HG03457 (cell line): ENCODE results near the gene MUC6.
"Not testable (repeated sequence)": the region's sequence is repeated elsewhere in the genome, so short reads cannot be mapped to it uniquely, and the experiment has no call there.

Experiments used
- ATAC-seq: cut with Tn5 transposase; IDR thresholded peaks from one replicate; pipeline ENCODE4 v1.9.1; 2021; ENCODE audit warnings: moderate number of reproducible peaks; ENCODE audit not compliant: unreplicated experiment

The MUC6 gene

DNA sequence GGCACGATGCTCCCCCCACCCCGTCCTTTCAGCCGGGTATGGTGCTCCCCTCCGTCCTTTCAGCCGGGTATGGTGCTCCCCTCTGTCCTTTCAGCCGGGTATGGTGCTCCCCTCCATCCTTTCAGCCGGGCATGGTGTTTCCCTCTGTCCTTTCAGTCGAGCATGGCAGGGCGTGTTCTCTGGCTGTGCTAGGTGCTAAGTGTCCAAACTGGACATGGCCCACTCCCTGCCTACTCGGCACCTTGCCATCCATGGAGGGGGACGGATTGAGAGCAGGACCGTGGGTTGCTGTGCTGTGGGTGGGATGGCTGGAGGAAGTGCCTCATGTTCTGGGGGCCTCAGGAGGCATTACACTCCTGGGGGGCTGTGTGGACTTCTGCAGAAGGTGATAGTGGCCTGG is 45.5 kb downstream of the MUC6 start:
- no peak for ATAC-seq

DNA sequence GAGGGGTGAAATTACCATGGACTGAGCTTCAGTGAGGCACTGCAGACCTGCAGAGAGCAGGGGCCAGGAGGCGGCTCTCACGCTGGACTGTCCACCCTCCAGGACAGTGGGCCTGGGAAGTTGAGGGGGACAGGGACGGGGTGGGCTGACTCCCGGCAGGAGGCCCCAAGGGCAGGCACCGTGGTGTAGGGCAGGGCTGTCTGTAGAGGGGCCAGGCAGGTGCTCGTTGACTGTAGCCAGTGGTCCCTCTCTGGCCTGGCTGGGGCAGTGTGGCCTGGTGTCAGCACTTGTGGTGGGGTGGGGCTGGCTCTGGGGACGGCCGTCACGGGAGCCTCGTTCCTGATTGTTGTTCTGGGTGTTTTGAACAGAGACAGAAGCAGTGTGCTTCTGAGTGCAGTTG is 46.4 kb downstream of the MUC6 start:
- ATAC-seq = no peak

DNA sequence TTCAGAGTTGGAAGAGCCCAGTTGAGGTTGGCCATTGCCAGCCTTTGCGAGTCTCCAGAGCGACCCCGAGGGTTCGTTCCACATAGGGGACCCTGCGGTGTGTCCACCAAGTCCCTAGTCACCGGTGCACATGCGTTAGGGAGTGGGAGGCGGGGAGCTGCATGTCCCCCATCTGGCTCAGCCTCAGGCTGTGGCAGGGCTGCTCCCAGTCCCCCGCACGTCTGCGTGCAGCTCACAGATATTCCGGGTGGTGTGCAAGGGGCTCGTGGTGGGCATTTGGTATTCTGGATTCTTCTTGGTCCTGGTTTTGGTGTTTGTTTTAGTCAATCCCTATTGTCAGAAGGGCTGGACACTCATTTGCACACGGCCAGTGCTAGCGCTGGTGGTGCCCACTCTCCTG is 48.8 kb downstream of the MUC6 start:
- no peak for ATAC-seq

DNA sequence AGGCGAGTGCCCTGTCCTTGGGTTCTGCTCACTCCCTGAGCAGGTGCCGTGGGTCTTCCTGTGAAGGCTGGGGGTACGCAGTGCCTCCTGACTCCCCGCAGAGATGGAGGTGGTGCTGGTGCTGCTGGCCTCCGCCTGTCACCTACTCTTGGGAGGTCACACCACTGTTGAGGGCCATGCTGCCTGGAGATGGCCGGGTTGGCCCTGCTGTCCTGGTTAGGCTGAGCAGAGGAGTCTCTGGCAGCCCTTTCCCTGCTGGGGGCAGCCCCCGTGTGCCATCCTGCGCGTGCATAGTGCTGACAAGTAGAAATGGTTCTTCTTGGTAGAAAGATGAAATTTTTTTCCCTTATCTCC is 49.6 kb downstream of the MUC6 start:
- ATAC-seq = no peak

DNA sequence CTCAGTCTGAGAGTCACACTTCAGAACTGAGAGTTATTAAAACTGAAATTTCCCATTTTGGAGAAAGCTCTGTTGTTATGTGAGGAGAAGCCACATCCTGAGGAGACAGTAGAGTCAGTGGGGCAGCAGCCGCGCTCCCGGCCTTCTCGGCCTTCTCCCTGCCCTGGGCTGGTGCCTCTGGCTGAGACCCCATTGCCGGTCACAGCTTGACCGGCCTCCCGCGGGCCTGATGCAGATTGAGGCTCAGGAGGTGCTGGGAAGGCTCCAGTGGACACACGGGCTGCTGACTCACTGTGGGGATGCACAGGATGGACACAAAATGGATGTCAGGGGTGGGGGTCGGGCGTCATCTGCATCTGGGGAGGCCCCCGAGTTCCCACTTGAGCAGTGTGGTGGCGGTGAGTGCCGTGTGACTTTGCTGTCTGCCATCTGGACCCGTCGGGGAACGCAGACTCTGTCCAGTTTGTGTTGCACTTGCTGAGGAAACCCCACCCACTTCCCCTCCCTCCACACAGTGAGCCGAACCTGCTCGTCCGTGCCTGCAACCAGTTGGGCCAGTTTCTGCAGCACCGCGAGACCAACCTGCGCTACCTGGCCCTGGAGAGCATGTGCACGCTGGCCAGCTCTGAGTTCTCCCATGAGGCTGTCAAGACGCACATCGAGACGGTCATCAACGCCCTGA is 50.1 kb downstream of the MUC6 start:
- no peak for ATAC-seq

DNA sequence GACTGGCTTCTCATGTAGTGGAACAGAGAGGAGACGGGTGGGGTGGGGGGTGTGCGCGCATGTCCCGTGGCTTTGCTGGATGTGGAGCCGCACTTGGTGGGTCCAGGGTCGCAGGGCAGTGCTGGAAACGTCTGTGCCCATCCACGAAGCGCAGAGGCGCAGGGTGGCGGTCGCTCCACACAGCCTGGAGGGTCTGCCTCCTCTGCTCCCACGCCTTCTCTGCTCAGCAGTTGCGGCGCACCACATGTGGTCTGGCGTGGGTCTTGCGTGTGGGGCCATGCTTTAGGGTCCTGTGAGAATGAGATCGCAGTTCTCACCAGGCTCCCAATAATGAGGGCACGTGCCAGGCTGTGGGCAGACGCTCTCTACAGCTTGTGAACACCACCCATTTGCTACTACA is 50.7 kb downstream of the MUC6 start:
- no peak for ATAC-seq

DNA sequence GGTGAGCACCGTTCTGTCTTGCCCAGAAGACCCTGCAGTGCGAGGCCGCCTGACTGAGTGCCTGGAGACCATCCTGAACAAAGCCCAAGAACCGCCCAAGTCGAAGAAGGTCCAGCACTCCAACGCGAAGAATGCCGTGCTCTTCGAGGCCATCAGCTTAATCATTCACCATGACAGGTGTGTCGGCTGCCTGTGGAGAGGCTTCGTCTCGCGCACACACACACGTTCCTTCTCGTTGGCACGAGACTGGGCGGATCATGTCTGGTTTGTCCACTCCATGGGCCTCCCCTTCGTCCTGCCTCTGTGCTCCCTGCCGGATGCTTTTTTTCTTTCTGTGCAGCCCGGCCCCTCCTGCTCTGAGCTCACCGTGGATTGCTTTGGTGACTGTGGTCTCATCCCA is 51.1 kb downstream of the MUC6 start:
- ATAC-seq = no peak

DNA sequence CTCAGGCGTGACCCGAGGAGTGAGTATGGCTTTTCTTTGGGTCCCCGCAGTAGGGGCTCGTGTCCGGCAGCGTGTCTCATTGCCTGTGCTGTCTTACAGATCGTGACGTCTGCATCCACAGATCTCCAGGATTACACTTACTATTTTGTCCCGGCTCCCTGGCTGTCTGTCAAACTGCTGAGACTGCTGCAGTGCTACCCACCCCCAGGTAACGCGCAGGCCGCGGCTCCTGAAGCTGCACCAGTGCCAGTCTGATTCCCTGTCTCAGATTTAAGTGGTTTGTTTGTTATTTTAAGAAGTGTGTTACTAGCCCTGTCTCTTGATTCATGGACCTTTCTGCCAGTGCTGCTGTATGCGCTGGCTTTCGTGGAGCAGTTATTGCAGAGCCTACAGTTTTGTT is 52.0 kb downstream of the MUC6 start:
- no peak for ATAC-seq

DNA sequence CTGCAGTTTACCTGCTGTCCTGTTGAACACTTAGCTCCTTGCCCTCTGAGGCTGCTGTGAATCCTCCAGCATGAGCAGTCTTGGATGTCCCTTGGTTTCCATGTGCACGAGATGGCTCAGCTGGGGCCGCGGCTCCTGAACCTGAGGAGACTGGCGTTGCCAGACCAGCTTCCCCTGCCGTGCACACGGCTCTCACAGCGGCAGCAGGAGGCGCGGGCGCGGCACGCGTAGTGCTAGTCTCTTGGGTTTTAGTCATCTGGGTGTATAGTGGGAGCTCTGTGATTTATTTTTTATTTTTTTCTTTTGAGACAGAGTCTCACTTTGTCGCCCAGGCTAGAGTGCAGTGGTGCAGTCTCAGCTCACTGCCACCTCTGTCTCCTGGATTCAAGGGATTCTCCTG is 54.8 kb downstream of the MUC6 start:
- ATAC-seq = no peak

DNA sequence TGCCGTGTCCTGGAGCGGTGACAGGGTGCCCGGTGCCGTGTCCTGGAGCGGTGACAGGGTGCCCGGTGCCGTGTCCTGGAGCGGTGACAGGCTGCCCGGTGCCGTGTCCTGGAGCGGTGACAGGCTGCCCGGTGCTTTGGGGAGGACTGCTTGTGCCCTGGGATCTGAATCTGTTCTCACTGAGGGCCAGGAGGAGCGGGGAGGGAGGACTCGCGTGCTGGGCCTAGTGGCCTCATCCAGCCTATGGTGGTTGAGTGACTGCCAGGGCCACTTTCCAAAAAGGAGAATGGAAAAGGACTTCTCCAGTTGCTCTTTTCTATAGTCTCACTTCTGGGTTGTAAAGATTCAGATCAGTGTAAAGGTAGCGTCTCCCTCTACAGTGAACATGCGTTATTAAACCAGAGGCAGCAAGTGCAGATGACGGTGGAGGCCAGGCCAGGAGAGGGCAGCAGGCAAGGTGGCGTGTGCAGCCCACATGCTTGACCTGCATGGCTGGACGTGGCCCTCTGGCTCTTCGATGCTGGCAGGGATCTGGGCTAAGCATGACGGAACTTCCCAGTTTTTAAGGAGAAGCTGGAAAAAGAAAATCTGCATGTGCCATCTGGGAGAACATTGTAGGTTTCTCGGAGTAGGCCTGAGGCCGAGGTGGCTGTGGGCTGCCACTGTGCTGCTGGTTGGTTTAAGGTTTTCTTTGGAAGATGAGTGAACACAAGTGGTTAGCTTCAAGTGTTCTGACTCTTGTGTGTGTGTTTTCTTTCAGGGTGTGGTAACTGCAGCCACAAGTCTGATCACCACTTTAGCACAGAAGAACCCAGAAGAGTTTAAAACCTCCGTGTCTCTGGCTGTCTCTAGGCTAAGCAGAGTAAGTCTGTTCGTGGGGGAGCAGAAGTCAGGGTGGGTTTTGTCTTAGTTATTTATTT is 55.8 kb downstream of the MUC6 start:
- no peak for ATAC-seq

DNA sequence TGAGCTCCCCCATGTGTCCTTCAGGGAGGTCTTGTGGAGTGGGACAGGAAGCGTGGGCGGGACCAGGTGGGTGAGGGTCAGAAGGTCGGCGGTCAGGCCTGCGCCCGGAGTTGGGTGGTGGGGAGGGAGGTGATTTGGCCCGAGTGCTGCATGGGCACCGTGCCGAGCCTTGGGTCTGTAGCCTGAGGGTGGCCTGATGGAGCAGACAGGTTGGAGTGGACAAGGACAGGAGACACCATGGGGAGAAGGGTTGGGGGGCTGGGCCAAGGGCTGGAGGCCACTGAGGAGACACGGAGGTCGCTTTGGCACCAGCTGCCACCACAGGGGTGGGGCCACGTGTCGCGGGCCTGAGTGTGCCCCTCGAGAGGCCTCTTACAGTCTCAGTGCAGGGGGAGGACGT is 57.7 kb downstream of the MUC6 start:
- no peak for ATAC-seq

DNA sequence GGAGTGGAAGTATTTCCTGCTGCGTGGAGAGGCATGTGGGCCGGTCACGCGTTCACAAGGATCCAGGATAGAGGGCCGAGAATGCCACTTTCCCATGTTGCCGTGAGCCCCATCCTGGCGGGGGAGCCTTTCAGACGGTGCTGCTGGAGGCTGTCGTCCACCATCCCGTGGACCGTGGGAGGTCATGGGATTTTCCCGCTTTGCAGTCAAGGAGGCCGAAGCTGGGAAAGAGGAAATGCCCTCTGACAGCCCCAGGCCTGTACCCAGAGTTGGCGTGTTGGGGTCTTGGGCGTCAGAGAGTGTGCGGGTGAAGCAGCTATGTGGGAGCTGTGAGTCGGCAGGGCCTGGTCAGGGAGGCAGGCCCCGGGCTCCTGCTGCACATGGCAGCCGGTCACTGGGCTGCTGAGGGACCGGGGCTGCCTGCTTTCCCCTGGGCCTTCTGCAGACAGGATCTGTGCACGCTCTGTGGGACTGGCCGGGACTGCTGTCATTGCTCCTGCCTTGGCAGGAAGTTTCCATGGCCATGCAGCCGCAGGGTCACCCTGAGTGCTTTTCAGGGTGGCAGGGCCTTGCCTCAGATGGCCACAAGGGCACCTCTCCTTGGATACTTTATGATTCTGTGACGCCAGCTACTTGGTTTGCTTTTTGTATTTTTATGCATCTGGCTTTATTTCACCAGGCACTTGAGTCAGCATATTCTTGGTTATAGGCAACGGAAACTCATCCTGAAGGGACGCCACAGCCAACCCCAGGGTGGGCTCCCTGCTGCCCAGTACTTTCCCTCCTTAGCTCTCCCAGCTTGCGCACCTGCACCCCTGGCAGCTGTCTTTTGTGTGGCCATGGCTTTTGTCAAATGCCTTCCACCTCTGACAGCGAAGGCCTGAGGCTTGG is 58.4 kb downstream of the MUC6 start:
- ATAC-seq = no peak

DNA sequence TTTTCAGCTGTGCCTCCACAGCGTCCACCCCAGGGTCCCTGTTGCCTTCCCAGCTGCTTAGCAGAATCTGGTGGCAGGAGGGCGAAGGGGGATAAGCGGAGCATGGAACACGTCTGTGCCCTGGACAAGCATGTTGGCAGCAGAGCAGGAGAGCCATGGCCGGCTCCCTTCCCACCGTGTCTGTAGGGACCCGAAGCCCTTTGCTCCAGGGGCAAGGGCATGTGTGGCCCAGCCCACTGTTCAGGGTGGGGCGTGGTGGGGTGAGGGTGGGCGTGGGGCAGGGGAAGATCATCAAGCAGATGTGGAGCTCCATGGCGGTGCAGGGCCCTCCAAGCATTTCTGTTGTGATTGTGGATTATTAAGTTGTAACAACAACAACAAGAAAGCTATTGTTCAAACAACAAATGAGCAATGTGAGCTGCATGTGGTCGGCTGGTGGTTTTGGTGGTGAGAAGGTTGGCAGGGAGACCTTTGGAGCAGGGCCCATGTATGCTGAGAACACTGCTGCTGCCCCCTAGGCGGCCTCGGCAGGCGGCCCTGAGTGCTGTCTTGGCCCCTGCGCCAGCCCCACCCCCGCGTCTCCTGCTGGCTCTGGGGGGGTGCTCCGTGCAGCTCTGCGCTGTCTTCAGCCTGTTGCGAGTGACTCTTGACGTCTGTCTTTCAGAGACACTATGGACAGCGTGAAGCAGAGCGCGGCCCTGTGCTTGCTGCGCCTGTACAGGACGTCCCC is 59.9 kb downstream of the MUC6 start:
- no peak for ATAC-seq

DNA sequence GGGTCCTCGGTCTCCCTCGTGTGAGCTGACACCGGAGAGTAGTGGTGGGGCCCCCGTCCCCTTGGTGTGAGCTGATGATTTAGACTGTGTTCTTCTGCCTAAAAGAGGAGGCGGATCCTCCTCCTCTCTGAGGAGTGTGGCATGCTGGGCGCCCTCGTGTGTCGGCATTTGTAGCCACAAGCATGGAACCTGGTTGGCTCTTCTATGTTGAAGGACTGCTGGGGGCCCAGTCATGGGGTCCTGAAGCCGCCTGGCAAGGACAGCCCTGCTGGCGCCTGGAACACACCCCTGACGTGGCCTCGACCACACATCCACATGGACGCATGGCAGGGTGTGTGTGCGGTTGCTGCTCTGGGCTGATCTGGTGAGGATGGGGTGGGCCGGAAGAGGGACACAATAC is 60.7 kb downstream of the MUC6 start:
- ATAC-seq = no peak

DNA sequence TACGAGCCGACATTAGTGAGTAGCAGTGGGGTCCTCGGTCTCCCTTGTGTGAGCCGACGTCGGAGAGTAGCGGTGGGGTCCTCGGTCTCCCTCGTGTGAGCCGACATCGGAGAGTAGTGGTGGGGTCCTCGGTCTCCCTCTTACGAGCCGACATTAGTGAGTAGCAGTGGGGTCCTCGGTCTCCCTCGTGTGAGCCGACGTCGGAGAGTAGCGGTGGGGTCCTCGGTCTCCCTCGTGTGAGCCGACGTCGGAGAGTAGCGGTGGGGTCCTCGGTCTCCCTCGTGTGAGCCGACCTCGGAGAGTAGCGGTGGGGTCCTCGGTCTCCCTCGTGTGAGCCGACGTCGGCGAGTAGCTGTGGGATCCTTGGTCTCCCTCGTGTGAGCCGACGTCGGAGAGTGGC is 61.1 kb downstream of the MUC6 start:
- not testable (repeated sequence) for ATAC-seq

DNA sequence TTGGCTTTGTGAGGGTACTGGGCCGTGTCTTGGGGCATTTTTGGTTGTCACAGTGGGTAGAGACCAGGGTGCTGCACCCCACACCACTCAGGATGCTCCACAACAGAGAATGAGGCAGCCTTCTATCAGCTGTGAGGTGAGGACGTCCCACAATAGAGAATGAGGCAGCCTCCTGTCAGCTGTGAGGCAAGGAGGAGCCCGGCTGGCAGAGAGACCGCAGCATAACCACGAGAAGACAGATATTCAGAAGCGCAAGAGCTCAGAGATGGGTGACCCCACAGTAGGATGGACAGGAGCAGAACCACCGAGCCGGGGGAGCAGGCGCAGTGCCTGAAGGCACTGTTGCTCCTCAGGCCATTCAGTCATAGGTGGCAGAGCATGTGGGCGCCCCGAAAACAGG is 63.3 kb downstream of the MUC6 start:
- no peak for ATAC-seq

DNA sequence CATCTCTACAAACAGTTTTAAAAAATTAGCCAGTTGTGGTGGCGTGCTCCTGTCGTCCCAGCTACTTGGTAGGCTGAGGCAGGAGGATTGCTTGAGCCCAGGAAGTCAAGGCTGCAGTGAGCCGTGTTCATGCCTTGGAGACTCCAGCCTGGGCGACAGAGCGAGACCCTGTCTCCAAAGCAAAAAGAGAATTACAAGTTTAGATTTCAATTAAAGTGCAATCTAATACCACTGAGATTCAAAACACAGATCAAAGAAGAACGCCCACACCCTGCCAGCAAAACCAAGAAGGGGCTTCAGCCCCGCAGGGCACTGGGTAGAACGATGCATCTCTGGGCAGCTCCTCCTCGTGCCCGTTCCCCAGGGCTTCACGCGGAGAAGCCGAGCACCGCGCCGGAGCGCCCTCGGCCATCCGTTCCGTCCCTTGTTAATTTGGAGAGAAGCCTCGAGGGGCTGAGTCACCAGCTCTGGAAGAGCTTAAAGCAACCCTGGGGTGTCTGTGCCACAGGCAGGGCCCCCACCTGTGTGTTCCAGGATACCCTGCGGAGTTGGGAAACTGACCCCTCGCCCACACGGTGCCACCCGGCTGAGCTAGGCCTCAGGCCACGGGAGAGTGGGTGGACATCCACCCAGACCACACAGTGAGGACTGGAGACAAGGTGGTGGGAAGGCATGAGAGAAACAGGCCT is 63.9 kb downstream of the MUC6 start:
- no peak for ATAC-seq

DNA sequence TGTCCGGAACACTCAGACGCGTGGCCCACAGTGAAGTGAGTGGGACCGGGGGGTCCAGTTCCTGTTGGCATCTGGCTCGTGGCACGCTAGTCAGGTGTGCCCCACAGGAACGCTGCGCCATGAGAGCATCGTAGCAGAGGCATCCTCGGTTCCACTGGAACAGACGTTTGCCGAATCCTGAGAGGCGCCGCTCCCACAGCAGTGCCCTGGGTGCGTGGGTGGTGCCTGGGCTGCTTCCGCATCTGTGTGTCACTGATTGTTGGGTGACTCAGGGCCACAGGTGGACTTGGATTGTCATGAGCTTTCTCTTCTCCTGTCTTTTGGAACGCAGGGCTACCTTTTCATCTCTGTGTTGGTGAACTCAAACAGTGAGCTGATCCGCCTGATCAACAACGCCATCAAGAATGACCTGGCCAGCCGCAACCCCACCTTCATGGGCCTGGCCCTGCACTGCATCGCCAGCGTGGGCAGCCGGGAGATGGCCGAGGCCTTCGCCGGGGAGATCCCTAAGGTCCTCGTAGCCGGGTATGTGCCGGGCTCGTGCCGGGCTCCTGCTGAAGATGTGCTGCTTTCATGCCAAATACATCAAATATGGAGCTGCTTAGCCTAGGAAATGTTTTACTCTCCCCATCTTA is 64.7 kb downstream of the MUC6 start:
- no peak for ATAC-seq

DNA sequence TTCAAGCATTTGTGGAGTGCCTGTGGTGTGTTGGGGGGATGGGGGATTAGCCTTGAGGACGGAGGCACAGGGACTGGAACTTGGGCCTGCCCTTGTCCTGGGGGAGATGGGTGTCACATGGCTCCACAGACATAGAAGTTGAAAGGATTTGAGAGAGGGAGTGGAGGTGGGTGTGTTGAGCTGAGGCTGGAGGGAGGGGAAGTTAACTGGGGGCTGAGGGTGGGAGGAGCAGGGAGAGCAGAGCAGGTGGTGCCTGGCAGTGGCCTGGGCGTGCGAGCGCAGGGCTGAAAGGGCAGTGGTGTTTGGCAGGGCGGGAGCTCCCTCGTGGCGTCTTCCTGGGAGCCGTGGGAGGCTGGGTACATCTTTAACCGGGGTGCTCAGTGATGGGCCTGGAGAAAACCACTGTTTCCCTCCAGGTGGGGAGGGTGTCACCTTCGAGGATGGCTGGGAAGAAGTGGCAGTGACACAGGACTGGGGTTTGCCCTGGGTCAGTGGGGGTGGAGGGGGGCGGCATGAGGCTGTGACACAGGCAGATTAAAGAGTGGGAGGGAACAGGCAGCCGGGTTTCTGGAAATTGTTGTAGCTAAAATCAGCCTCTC is 65.3 kb downstream of the MUC6 start:
- ATAC-seq = no peak
